Regular cardiac myocyte (primary cell): ENCODE results near the gene CYB5B. TPM values are rescaled to one million over a fixed set of nuclear protein-coding genes. Genes with fewer than 3 reads are reported as not detected.

Source experiments
- total RNA-seq: library from RNA; depleted of rRNA; stranded (reverse); fragments of >200 nt; gene quantifications from 2 replicates; pipeline ENCODE4 v1.2.3, GENCODE V29; 2014

The CYB5B gene, protein sequence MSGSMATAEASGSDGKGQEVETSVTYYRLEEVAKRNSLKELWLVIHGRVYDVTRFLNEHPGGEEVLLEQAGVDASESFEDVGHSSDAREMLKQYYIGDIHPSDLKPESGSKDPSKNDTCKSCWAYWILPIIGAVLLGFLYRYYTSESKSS
- total RNA-seq: 56.4 and 79.6 TPM in 2 replicates

DNA sequence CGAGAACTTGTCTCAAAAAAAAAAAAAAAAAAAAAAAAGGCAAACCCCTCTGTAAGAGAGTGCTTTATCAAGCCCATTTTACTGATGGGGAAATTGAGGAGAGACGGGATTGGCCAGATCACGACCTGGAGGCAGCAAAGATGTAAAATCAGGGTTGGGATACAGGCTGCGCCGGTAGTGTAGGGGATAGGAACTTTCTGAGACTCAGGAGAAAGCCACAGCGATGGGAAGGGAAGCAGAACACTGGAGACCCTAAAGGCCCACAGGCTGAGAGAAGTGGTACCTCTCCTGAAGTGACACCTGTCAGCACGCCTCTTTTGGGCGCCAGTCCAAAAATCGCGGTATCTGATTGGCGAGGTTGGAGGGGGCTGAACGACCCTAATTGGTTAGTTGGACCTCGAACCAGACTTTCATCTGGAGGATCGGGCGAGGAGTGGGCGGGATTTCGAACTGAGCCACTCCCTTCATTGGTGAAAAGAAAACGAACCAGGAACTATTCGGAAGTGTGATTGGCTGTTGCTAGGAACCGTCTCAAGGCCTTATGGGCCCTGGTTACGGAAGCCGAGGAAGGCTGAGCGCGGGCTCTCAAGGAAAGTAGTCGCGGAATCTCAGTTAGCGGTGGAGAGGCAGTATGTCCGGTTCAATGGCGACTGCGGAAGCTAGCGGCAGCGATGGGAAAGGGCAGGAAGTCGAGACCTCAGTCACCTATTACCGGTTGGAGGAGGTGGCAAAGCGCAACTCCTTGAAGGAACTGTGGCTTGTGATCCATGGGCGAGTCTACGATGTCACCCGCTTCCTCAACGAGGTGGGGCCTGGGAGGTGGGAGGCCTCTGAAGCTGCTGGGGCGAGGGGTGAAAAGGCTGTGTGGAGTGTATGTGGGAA is at the start of gene CYB5B:
Gene CYB5B, plus strand, starts transcription at position 567 of the 882 bp plus-strand sequence. Its CDS starts 65 bp downstream, at position 632.

Other genes with a start within 250 kb of the CYB5B start
- gene SNTB2, start 237.5 kb upstream of the CYB5B start, total RNA-seq: 27.9 and 35.3 TPM in 2 replicates
- 26.8 and 55.6 TPM in 2 replicates for gene VPS4A, start 113.3 kb upstream of the CYB5B start, total RNA-seq
- gene PDF, start 94.0 kb upstream of the CYB5B start, total RNA-seq: 6.2 and 15.7 TPM in 2 replicates
- gene COG8, start 85.1 kb upstream of the CYB5B start, total RNA-seq: 45.6 and 48.8 TPM in 2 replicates
- gene NIP7, start 84.8 kb upstream of the CYB5B start, total RNA-seq: 17.5 and 40.5 TPM in 2 replicates
- not detected in 2 replicates for gene TMED6, start 72.8 kb upstream of the CYB5B start, total RNA-seq
- gene TERF2, start 38.6 kb upstream of the CYB5B start, total RNA-seq: 12.4 and 15.7 TPM in 2 replicates
- 14.2 and 14.9 TPM in 2 replicates for gene NFAT5, start 141.3 kb downstream of the CYB5B start, total RNA-seq